Left lung (tissue), 10 donors: ENCODE data around the gene FNDC3B. TPM values are rescaled to one million over a fixed set of nuclear protein-coding genes. Genes with fewer than 3 reads are reported as not detected.

Source experiments
- ATAC-seq: fragments of 200-7000 bp; cut with Tn5 transposase; one replicate; pipeline ENCODE4 v1.9.1; 2020; ENCODE audit warnings: moderate library complexity
- DNase-seq, 4 donors: peaks; one replicate each; pipeline ENCODE4 v3.0.0-alpha.2; 2013 to 2020
- H3K27ac ChIP-seq, 2 donors: fragments of 200-600 bp; sonication (generic) in 1 of 2; one replicate each; pipeline versions ENCODE4 v1.5.0 to v1.8.0; 2020 to 2021
- H3K27me3 ChIP-seq, 2 donors: fragments of 200-600 bp; sonication (generic) in 1 of 2; one replicate each; pipeline versions ENCODE4 v1.5.0 to v1.8.0; 2020 to 2021
- H3K36me3 ChIP-seq, 2 donors: fragments of 200-600 bp; sonication (generic) in 1 of 2; one replicate each; pipeline versions ENCODE4 v1.5.0 to v1.8.0; 2020 to 2021
- H3K4me1 ChIP-seq, 2 donors: fragments of 200-600 bp; one replicate each; pipeline ENCODE4 v1.8.0; 2021
- H3K4me3 ChIP-seq, 2 donors: fragments of 200-600 bp; sonication (generic) in 1 of 2; one replicate each; pipeline versions ENCODE4 v1.5.0 to v1.8.0; 2020 to 2021; ENCODE audit warnings: mild to moderate bottlenecking in 1 of 2
- H3K9me3 ChIP-seq, 2 donors: fragments of 200-600 bp; sonication (generic) in 1 of 2; one replicate each; pipeline versions ENCODE4 v1.5.0 to v1.8.0; 2020 to 2021
- CTCF ChIP-seq, 2 donors: fragments of 200-600 bp; sonication (generic) in 1 of 2; IDR thresholded peaks; one replicate each; pipeline versions ENCODE4 v1.5.0 to v1.8.0; 2021; ENCODE audit warnings: antibody characterized with exemption in 2 of 2
- intact Hi-C, 2 donors: fragments of 100-400 bp; cut with DNase I; formaldehyde crosslinking; loops; one replicate each; pipeline versions ENCODE4 v1.11.2 to v1.14.2; 2022
- polyA plus RNA-seq, 6 donors: library from polyadenylated mRNA; unstranded; fragments of 120-200 nt; gene quantifications; one replicate each; pipeline ENCODE4 v1.2.1, GENCODE V29; 2013; ENCODE audit not compliant: insufficient read length in 6 of 6
- total RNA-seq, 2 donors: library from RNA; stranded (reverse); fragmentation: NEBNext Ultra II Directional; extraction: Animal tissue kit (Norgen Biotek cat#: 25700); gene quantifications; one replicate each; pipeline ENCODE4 v1.2.1, GENCODE V29; 2021
- donor health status: DM: no; HTN: yes; CAD: no.
- donor health status: DM: no; HTN: no; CAD: no.

FNDC3B gene
- total and polyA plus RNA-seq, 8 donors = 35.2 to 185 (median 42.3) TPM

- H3K4me3 ChIP-seq = no peak overlapping the region
- no peak for ATAC-seq
- no peak for DNase-seq
- peaks cover 5 to 75% of the 10 kb centered on the region in 2 donors for H3K4me1 ChIP-seq
- TF ChIP-seq CTCF (IDR thresholded peaks at IDR 0.05) = no peak
- peak overlapping the region in 1 of 2 donors; percentile 23 for H3K27ac ChIP-seq
- H3K9me3 ChIP-seq = no peaks in the 10 kb centered on the region
- peaks cover 0 to 14% of the 10 kb centered on the region in 2 donors for H3K36me3 ChIP-seq
- no peaks in the 10 kb centered on the region for H3K27me3 ChIP-seq
- intact Hi-C loops = no loop called here
Observed at GRCh38 chr3:172086071-172086470, 46.7 kb downstream of the FNDC3B start.

GRCh38 chr3:172087198-172087597 is 47.8 kb downstream of the FNDC3B start:
- Histone ChIP-seq H3K4me1 (peaks cover 5 to 75% of the 10 kb centered on the region in 2 donors), H3K27me3 (no peaks in the 10 kb centered on the region), H3K4me3 (no peak overlapping the region), H3K9me3 (no peaks in the 10 kb centered on the region), H3K36me3 (peaks cover 0 to 9% of the 10 kb centered on the region in 2 donors), H3K27ac (peak overlapping the region in 1 of 2 donors; percentile 63)
- TF ChIP-seq CTCF (IDR thresholded peaks at IDR 0.05) = no peak
- no peak for DNase-seq
- intact Hi-C loops = no loop called here
- no peak for ATAC-seq

GRCh38 chr3:172087602-172088580 is 48.5 kb downstream of the FNDC3B start:
- Histone ChIP-seq H3K27ac (peak overlapping the region; percentile 8 to 63), H3K4me1 (peaks cover 5 to 73% of the 10 kb centered on the region in 2 donors), H3K36me3 (peaks cover 0 to 5% of the 10 kb centered on the region in 2 donors), H3K27me3 (no peaks in the 10 kb centered on the region), H3K9me3 (no peaks in the 10 kb centered on the region), H3K4me3 (no peak overlapping the region)
- DNase-seq (no peak), ATAC-seq (peak; percentile 58)
- intact Hi-C loops = no loop called here
- TF ChIP-seq CTCF (IDR thresholded peaks at IDR 0.05) = no peak

- H3K9me3 ChIP-seq = peaks cover 0 to 7% of the 10 kb centered on the region in 2 donors
- intact Hi-C loops = no loop called here
- no peak overlapping the region for H3K4me3 ChIP-seq
- no peak for DNase-seq
- H3K36me3 ChIP-seq = no peaks in the 10 kb centered on the region
- H3K27me3 ChIP-seq = no peaks in the 10 kb centered on the region
- no peak for ATAC-seq
- H3K27ac ChIP-seq = no peak overlapping the region
- no peak for TF ChIP-seq CTCF (IDR thresholded peaks at IDR 0.05)
- H3K4me1 ChIP-seq = peaks cover 5 to 73% of the 10 kb centered on the region in 2 donors
Observed at GRCh38 chr3:172089250-172089649, 49.9 kb downstream of the FNDC3B start.

- peaks cover 0 to 7% of the 10 kb centered on the region in 2 donors for H3K9me3 ChIP-seq
- no peak overlapping the region for H3K4me3 ChIP-seq
- no peak overlapping the region for H3K27ac ChIP-seq
- intact Hi-C loops = no loop called here
- peaks cover 5 to 72% of the 10 kb centered on the region in 2 donors for H3K4me1 ChIP-seq
- TF ChIP-seq CTCF (IDR thresholded peaks at IDR 0.05) = no peak
- DNase-seq (no peak), ATAC-seq (no peak)
- no peaks in the 10 kb centered on the region for H3K36me3 ChIP-seq
- no peaks in the 10 kb centered on the region for H3K27me3 ChIP-seq
Observed at GRCh38 chr3:172090035-172090434, 50.7 kb downstream of the FNDC3B start.
